GM21390 (cell line): ENCODE data around the gene CCL20.
"Not testable (repeated sequence)": the region's sequence is repeated elsewhere in the genome, so short reads cannot be mapped to it uniquely, and the experiment has no call there.

Experiments used
- ATAC-seq: cut with Tn5 transposase; IDR thresholded peaks from one replicate; pipeline ENCODE4 v1.9.1; 2021; ENCODE audit not compliant: unreplicated experiment

Gene CCL20

GRCh38 chr2:227829337-227829736 is 15.7 kb downstream of the CCL20 start:
- no peak for ATAC-seq

- ATAC-seq = no peak
Measured at GRCh38 chr2:227834423-227834822, 20.8 kb downstream of the CCL20 start.

GRCh38 chr2:227834916-227835650 is 21.4 kb downstream of the CCL20 start:
- ATAC-seq = no peak

- not testable (repeated sequence) for ATAC-seq
Measured at GRCh38 chr2:227839339-227840129, 25.9 kb downstream of the CCL20 start.

- peak; percentile 70 for ATAC-seq
Measured at GRCh38 chr2:227846831-227847230, 33.2 kb downstream of the CCL20 start.

GRCh38 chr2:227848146-227848545 is 34.5 kb downstream of the CCL20 start:
- no peak for ATAC-seq

GRCh38 chr2:227848586-227848985 is 34.9 kb downstream of the CCL20 start:
- ATAC-seq = peak; percentile 72

- ATAC-seq = no peak
Measured at GRCh38 chr2:227849906-227850305, 36.3 kb downstream of the CCL20 start.

GRCh38 chr2:227853204-227853629 is 39.6 kb downstream of the CCL20 start:
- no peak for ATAC-seq

GRCh38 chr2:227853765-227854271 is 40.2 kb downstream of the CCL20 start:
- no peak for ATAC-seq

GRCh38 chr2:227855440-227855839 is 41.8 kb downstream of the CCL20 start:
- ATAC-seq = no peak

GRCh38 chr2:227856697-227857096 is 43.1 kb downstream of the CCL20 start:
- no peak for ATAC-seq

GRCh38 chr2:227860221-227860641 is 46.6 kb downstream of the CCL20 start:
- ATAC-seq = no peak

- no peak for ATAC-seq
Measured at GRCh38 chr2:227861011-227861410, 47.4 kb downstream of the CCL20 start.

- ATAC-seq = peak; percentile 50
Measured at GRCh38 chr2:227862227-227862740, 48.6 kb downstream of the CCL20 start.

GRCh38 chr2:227862741-227863588 is 49.3 kb downstream of the CCL20 start:
- no peak for ATAC-seq

- no peak for ATAC-seq
Measured at GRCh38 chr2:227864161-227864756, 50.6 kb downstream of the CCL20 start.

GRCh38 chr2:227865291-227865690 is 51.6 kb downstream of the CCL20 start:
- ATAC-seq = no peak
